Calu3 (cell line): ENCODE data around the gene LIMS4. TPM values are rescaled to one million over a fixed set of nuclear protein-coding genes. Genes with fewer than 3 reads are reported as not detected.

Source experiments
- total RNA-seq: library from RNA; stranded (reverse); gene quantifications from 2 replicates; pipeline ENCODE4 v1.2.3, GENCODE V29; 2022

LIMS4 gene
- total RNA-seq, 1 experiment from 2014 or later: not detected

Other genes with a start within 250 kb of the LIMS4 start
- gene RGPD6, start 104.4 kb upstream of the LIMS4 start, total RNA-seq: 15.9 and 16.8 TPM in 2 replicates
- gene BUB1, start 205.2 kb upstream of the LIMS4 start, total RNA-seq: 63.6 and 66.1 TPM in 2 replicates